Neural progenitor cell (in vitro differentiated cells): ENCODE measurements around the gene GOLGA6A. TPM values are rescaled to one million over a fixed set of nuclear protein-coding genes. Genes with fewer than 3 reads are reported as not detected.

Experiments used
- DNase-seq: peaks from one replicate; pipeline ENCODE4 v3.0.0-alpha.2; 2016; ENCODE audit warnings: low spot score
- H2AFZ ChIP-seq: fragments of 200-600 bp; sonication (generic); replicated peaks from 2 replicates; pipeline ENCODE4 v1.6.1; 2016; ENCODE audit warnings: antibody characterized with exemption
- H3F3A ChIP-seq: fragments of 200-600 bp; sonication (generic); 2 replicates; pipeline ENCODE4 v1.6.1; 2016; ENCODE audit warnings: antibody characterized with exemption, low read depth
- H3K27ac ChIP-seq: fragments of 200-600 bp; sonication (generic); 2 replicates; pipeline ENCODE4 v1.5.1; 2016; ENCODE audit warnings: mild to moderate bottlenecking
- H3K27me3 ChIP-seq: fragments of 200-600 bp; sonication (generic); 2 replicates; pipeline ENCODE4 v1.6.1; 2016; ENCODE audit warnings: mild to moderate bottlenecking, moderate library complexity
- H3K36me3 ChIP-seq: fragments of 200-600 bp; sonication (generic); 2 replicates; pipeline ENCODE4 v1.5.1; 2016
- H3K4me1 ChIP-seq: fragments of 200-600 bp; sonication (generic); 2 replicates; pipeline ENCODE4 v1.6.1; 2016; ENCODE audit warnings: mixed run types
- H3K4me2 ChIP-seq: fragments of 200-600 bp; sonication (generic); 2 replicates; pipeline ENCODE4 v1.6.1; 2016
- H3K4me3 ChIP-seq: fragments of 200-600 bp; sonication (generic); 2 replicates; pipeline ENCODE4 v1.5.1; 2016
- H3K79me2 ChIP-seq: fragments of 200-600 bp; sonication (generic); 2 replicates; pipeline ENCODE4 v1.6.1; 2016; ENCODE audit warnings: low read depth
- H3K9ac ChIP-seq: fragments of 200-600 bp; sonication (generic); 2 replicates; pipeline ENCODE4 v1.6.1; 2016
- H3K9me3 ChIP-seq: fragments of 200-600 bp; sonication (generic); 2 replicates; pipeline ENCODE4 v1.5.1; 2016; ENCODE audit warnings: low read depth
- H4K20me1 ChIP-seq: fragments of 200-600 bp; sonication (generic); 2 replicates; pipeline ENCODE4 v1.6.1; 2016; ENCODE audit warnings: low read depth
- H3K27ac Mint-ChIP-seq: 3 replicates; pipeline ENCODE4 v1.8.0; 2021; ENCODE audit warnings: mixed read lengths
- H3K27me3 Mint-ChIP-seq: 2 replicates; pipeline ENCODE4 v1.8.0; 2022; ENCODE audit warnings: low read depth, mild to moderate bottlenecking, inconsistent platforms, moderate library complexity, mixed read lengths; ENCODE audit not compliant: insufficient read depth
- H3K36me3 Mint-ChIP-seq: 3 replicates; pipeline ENCODE4 v1.8.0; 2021; ENCODE audit warnings: mixed read lengths
- H3K4me1 Mint-ChIP-seq: 3 replicates; pipeline ENCODE4 v1.8.0; 2021; ENCODE audit warnings: mixed read lengths
- H3K4me3 Mint-ChIP-seq: 3 replicates; pipeline ENCODE4 v1.8.0; 2021; ENCODE audit warnings: mild to moderate bottlenecking, moderate library complexity, mixed read lengths
- H3K9me3 Mint-ChIP-seq: 3 replicates; pipeline ENCODE4 v1.8.0; 2020; ENCODE audit warnings: mixed read lengths
- CTCF ChIP-seq: fragments of 200-600 bp; sonication (generic); IDR thresholded peaks from 2 replicates; pipeline ENCODE4 v1.5.1; 2017; ENCODE audit warnings: antibody characterized with exemption, mild to moderate bottlenecking
- EZH2 ChIP-seq: fragments of 200-600 bp; sonication (generic); IDR thresholded peaks from 2 replicates; pipeline ENCODE4 v1.6.1; 2017; ENCODE audit warnings: antibody characterized with exemption, mild to moderate bottlenecking, moderate library complexity
- EZH2phosphoT487 ChIP-seq: fragments of 200-600 bp; sonication (generic); IDR thresholded peaks from 2 replicates; pipeline ENCODE4 v1.6.1; 2017; ENCODE audit warnings: antibody characterized with exemption
- total RNA-seq: library from RNA; depleted of rRNA; stranded (reverse); fragments of >200 nt; gene quantifications from 2 replicates; pipeline ENCODE4 v1.2.3, GENCODE V29; 2015; ENCODE audit warnings: low replicate concordance

Gene GOLGA6A
- total RNA-seq, 1 donor from 2014 or later, result 0.04 TPM

- no peaks in the 10 kb centered on the region for H3K36me3 Mint-ChIP-seq
- H3K9ac ChIP-seq, result no peak overlapping the region
- H4K20me1 ChIP-seq, result peaks cover 3% of the 10 kb centered on the region
- H3K27me3 Mint-ChIP-seq, result peaks cover 8% of the 10 kb centered on the region
- no peak overlapping the region for H3K4me2 ChIP-seq
- H3K4me3 Mint-ChIP-seq, result no peak overlapping the region
- H3K9me3 ChIP-seq, result no peaks in the 10 kb centered on the region
- DNase-seq, result no peak
- peaks cover 4% of the 10 kb centered on the region for H3K4me1 ChIP-seq
- H3K27ac ChIP-seq, result no peak overlapping the region
- no peaks in the 10 kb centered on the region for H3F3A ChIP-seq
- H3K79me2 ChIP-seq, result no peaks in the 10 kb centered on the region
- H2AFZ ChIP-seq, result no peak overlapping the region
- no peak for TF ChIP-seq EZH2phosphoT487
- TF ChIP-seq CTCF, result no peak
- no peak for TF ChIP-seq EZH2
- H3K27me3 ChIP-seq, result no peaks in the 10 kb centered on the region
- no peaks in the 10 kb centered on the region for H3K36me3 ChIP-seq
- no peaks in the 10 kb centered on the region for H3K9me3 Mint-ChIP-seq
- H3K4me3 ChIP-seq, result no peak overlapping the region
- H3K4me1 Mint-ChIP-seq, result peaks cover 14% of the 10 kb centered on the region
- no peak overlapping the region for H3K27ac Mint-ChIP-seq
Observed at GRCh38 chr15:74045184-74045583, 37.2 kb downstream of the GOLGA6A start.

GRCh38 chr15:74044267-74045110 is 37.9 kb downstream of the GOLGA6A start:
- Histone ChIP-seq H3K9me3 (no peaks in the 10 kb centered on the region), H3K36me3 (no peaks in the 10 kb centered on the region), H3K4me1 (peaks cover 4% of the 10 kb centered on the region), H3K9ac (no peak overlapping the region), H3K79me2 (no peaks in the 10 kb centered on the region), H3K4me3 (no peak overlapping the region), H3K27me3 (no peaks in the 10 kb centered on the region), H3K4me2 (no peak overlapping the region), H3F3A (no peaks in the 10 kb centered on the region), H2AFZ (no peak overlapping the region), H3K27ac (no peak overlapping the region), H4K20me1 (peaks cover 3% of the 10 kb centered on the region)
- DNase-seq, result no peak
- Mint-ChIP-seq H3K36me3 (no peaks in the 10 kb centered on the region), H3K27ac (no peak overlapping the region), H3K4me3 (no peak overlapping the region), H3K4me1 (peaks cover 17% of the 10 kb centered on the region), H3K27me3 (peaks cover 6% of the 10 kb centered on the region), H3K9me3 (no peaks in the 10 kb centered on the region)
- TF ChIP-seq EZH2, result no peak
- TF ChIP-seq EZH2phosphoT487, result no peak
- TF ChIP-seq CTCF, result no peak

GRCh38 chr15:74043425-74044266 is 38.7 kb downstream of the GOLGA6A start:
- TF ChIP-seq CTCF, result no peak
- no peak overlapping the region for H3K4me3 Mint-ChIP-seq
- H3K4me1 Mint-ChIP-seq, result peaks cover 17% of the 10 kb centered on the region
- Histone ChIP-seq H3K79me2 (no peaks in the 10 kb centered on the region), H3K4me2 (no peak overlapping the region), H3K27me3 (no peaks in the 10 kb centered on the region), H4K20me1 (peaks cover 3% of the 10 kb centered on the region), H3K9ac (no peak overlapping the region), H3K27ac (no peak overlapping the region), H3K36me3 (no peaks in the 10 kb centered on the region), H3K9me3 (no peaks in the 10 kb centered on the region), H3K4me1 (peaks cover 4% of the 10 kb centered on the region), H2AFZ (no peak overlapping the region), H3F3A (no peaks in the 10 kb centered on the region), H3K4me3 (no peak overlapping the region)
- peaks cover 6% of the 10 kb centered on the region for H3K27me3 Mint-ChIP-seq
- H3K27ac Mint-ChIP-seq, result no peak overlapping the region
- no peaks in the 10 kb centered on the region for H3K9me3 Mint-ChIP-seq
- no peaks in the 10 kb centered on the region for H3K36me3 Mint-ChIP-seq
- DNase-seq, result no peak
